Esophagus muscularis mucosa (tissue), 4 donors: ENCODE data around the gene TESMIN. TPM values are rescaled to one million over a fixed set of nuclear protein-coding genes. Genes with fewer than 3 reads are reported as not detected.

Source experiments
- DNase-seq: peaks from one replicate; pipeline ENCODE4 v3.0.0-alpha.2; 2017; ENCODE audit errors: extremely low spot score
- H3K27ac ChIP-seq, 4 donors: fragments of 200-600 bp; sonication (generic); replicated peaks in 1 of 4; 1 replicate in 3 of 4; 2 replicates in 1 of 4; pipeline ENCODE4 v1.5.1; 2016 to 2019; ENCODE audit warnings: mild to moderate bottlenecking in 1 of 4
- H3K27me3 ChIP-seq, 4 donors: fragments of 200-600 bp; sonication (generic); one replicate each; pipeline versions ENCODE4 v1.5.1 to v1.6.0; 2016 to 2019
- H3K36me3 ChIP-seq, 4 donors: fragments of 200-600 bp; sonication (generic); one replicate each; pipeline ENCODE4 v1.5.1; 2016 to 2019
- H3K4me1 ChIP-seq, 4 donors: fragments of 200-600 bp; sonication (generic); one replicate each; pipeline ENCODE4 v1.5.1; 2016 to 2019
- H3K4me3 ChIP-seq, 4 donors: fragments of 200-600 bp; sonication (generic); 1 replicate in 2 of 4; 2 replicates in 2 of 4; pipeline ENCODE4 v1.5.1; 2016 to 2019; ENCODE audit warnings: mild to moderate bottlenecking in 4 of 4, moderate library complexity in 1 of 4
- H3K9me3 ChIP-seq, 4 donors: fragments of 200-600 bp; sonication (generic); 1 replicate in 3 of 4; 2 replicates in 1 of 4; pipeline ENCODE4 v1.5.1; 2016 to 2019
- EP300 ChIP-seq: sonication (generic); formaldehyde crosslinking; IDR thresholded peaks from one replicate; pipeline ENCODE4 v1.6.1; 2017; ENCODE audit warnings: antibody characterized with exemption
- POLR2A ChIP-seq: fragments of 450-650 bp; IDR thresholded peaks from one replicate; pipeline ENCODE4 v1.6.1; 2017; ENCODE audit warnings: antibody characterized with exemption, moderate library complexity, mild to moderate bottlenecking, low read depth
- POLR2AphosphoS5 ChIP-seq, 2 donors: sonication (generic); formaldehyde crosslinking; IDR thresholded peaks; one replicate each; pipeline ENCODE4 v1.6.1; 2017; ENCODE audit warnings: antibody characterized with exemption in 2 of 2
- WGBS: methylation state at CpG from one replicate; pipeline ENCODE4 v1.1.5; 2018; 5-methylcytosine and 5-hydroxymethylcytosine counted together
- intact Hi-C: fragments of 100-400 bp; cut with DNase I; formaldehyde crosslinking; loops from one replicate; pipeline ENCODE4 v1.15.1; 2023
- total RNA-seq, 4 donors: library from RNA; depleted of rRNA; stranded (reverse); fragments of >200 nt; gene quantifications; one replicate each; pipeline versions ENCODE4 v1.1.0 to v1.2.1, GENCODE V29; 2016
- TF ChIP-seq, protein P1 (sequence below), 3 experiments: fragments of 200-600 bp in 2 of 3; fragments of 450-650 bp in 1 of 3; sonication (generic) in 2 of 3; IDR thresholded peaks; one replicate each; pipeline ENCODE4 v1.5.1; 2017 to 2019; ENCODE audit warnings: antibody characterized with exemption in 3 of 3, mild to moderate bottlenecking in 2 of 3, moderate library complexity in 1 of 3

Gene TESMIN
- total RNA-seq, 4 donors from 2014 or later: 0.78 to 2.5 (median 1.4) TPM

DNA sequence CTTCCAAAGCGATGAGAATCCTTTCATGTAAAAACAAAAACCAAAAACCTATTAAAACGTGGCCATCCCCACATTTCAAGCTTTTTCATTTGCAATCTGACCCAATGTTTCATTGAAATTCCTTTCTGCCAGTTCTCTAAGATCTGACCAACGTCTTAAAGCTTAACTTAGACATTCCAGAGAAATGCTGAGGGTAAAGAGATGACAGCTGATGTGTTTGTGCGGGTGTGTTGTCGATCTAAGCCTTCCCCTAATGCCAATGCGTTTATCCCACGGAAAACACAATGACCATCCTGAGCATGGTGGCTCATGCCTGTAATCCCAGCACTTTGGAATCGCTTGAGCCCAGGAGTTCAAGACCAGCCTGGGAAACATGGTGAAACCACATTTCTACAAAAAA, 6.4 kb upstream of the TESMIN start:
- H3K36me3 ChIP-seq: peaks cover 62 to 90% (median 84%) of the 10 kb centered on the region in 4 donors
- WGBS: 80% methylated on average over 8 of the region's 8 CpGs
- H3K4me1 ChIP-seq: no peaks in the 10 kb centered on the region
- no peak for DNase-seq
- TF ChIP-seq, protein P1, sequence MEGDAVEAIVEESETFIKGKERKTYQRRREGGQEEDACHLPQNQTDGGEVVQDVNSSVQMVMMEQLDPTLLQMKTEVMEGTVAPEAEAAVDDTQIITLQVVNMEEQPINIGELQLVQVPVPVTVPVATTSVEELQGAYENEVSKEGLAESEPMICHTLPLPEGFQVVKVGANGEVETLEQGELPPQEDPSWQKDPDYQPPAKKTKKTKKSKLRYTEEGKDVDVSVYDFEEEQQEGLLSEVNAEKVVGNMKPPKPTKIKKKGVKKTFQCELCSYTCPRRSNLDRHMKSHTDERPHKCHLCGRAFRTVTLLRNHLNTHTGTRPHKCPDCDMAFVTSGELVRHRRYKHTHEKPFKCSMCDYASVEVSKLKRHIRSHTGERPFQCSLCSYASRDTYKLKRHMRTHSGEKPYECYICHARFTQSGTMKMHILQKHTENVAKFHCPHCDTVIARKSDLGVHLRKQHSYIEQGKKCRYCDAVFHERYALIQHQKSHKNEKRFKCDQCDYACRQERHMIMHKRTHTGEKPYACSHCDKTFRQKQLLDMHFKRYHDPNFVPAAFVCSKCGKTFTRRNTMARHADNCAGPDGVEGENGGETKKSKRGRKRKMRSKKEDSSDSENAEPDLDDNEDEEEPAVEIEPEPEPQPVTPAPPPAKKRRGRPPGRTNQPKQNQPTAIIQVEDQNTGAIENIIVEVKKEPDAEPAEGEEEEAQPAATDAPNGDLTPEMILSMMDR (IDR thresholded peaks at IDR 0.05): no peak
- TF ChIP-seq POLR2A: no peak
- TF ChIP-seq EP300: no peak
- no peak for TF ChIP-seq POLR2AphosphoS5 (IDR thresholded peaks at IDR 0.05)
- no peak overlapping the region for H3K4me3 ChIP-seq
- intact Hi-C loops: no loop called here
- no peak overlapping the region for H3K27ac ChIP-seq
- no peaks in the 10 kb centered on the region for H3K9me3 ChIP-seq
- H3K27me3 ChIP-seq: no peaks in the 10 kb centered on the region

DNA sequence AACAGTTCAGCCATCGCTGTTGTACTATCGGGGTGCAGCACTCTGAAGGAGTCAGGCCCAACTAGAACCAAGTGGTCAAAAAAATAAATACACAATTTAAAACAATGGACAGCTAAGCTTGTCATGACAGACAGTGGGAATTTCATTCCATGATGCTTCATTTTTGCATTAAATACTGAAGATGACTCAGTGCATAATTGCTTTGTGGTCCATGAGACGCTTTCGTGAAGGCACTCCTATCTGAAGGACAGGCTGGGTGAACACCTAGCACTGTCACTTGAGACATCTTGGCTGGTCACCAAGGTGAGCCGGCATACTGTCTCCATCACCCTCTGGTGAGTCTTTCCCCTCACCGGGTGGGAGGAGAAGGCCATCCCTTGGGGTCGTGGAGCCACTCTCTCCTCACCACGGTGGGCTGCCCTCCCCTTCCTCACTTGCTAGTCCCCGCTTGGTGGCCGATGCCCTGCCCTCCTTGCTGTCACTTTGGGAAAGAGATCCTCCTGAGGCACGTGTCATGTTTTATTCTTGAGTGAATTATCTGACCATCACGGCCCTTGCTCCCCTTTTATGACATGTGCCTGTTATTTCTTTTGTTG, 4.9 kb upstream of the TESMIN start:
- intact Hi-C loops: no loop called here
- peaks cover 48 to 76% (median 70%) of the 10 kb centered on the region in 4 donors for H3K36me3 ChIP-seq

GRCh38 chr11:68753300-68753699, 2.0 kb upstream of the TESMIN start:
- TF ChIP-seq EP300: no peak
- Histone ChIP-seq H3K36me3 (peaks cover 18 to 46% (median 40%) of the 10 kb centered on the region in 4 donors), H3K27me3 (no peaks in the 10 kb centered on the region), H3K9me3 (no peaks in the 10 kb centered on the region), H3K4me1 (peaks cover 17 to 28% (median 23%) of the 10 kb centered on the region in 4 donors), H3K27ac (no peak overlapping the region), H3K4me3 (no peak overlapping the region)
- intact Hi-C loops: no loop called here
- WGBS: 74% methylated on average over 9 of the region's 9 CpGs
- no peak for DNase-seq

More for the DNA sequence above, 4.9 kb upstream of the TESMIN start:
- peak in 1 of 2 donors; percentile 6 for TF ChIP-seq POLR2AphosphoS5 (IDR thresholded peaks at IDR 0.05)
- TF ChIP-seq, protein P1 (IDR thresholded peaks at IDR 0.05): no peak
- H3K4me1 ChIP-seq: peaks cover 7 to 9% (median 8%) of the 10 kb centered on the region in 4 donors
- DNase-seq: no peak
- no peak overlapping the region for H3K4me3 ChIP-seq
- H3K9me3 ChIP-seq: no peaks in the 10 kb centered on the region
- no peaks in the 10 kb centered on the region for H3K27me3 ChIP-seq
- no peak overlapping the region for H3K27ac ChIP-seq
- WGBS: 85% methylated on average over 12 of the region's 12 CpGs

DNA sequence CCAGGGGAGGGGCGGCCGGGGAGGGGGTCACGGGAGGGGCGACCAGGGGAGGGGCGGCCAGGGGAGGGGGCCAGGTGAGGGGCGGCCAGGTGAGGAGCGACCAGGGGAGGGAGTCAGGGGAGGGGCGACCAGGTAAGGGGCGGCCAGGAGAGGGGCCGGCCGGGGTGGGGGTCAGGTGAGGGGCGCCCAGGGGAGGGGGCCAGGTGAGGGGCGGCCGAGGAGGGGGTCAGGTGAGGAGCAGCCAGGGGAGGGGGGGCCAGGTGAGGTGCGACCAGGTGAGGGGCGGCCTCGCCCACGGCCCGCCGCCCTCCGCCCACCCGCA, 355 bp downstream of the TESMIN start:
- no CpG with 5 or more reads among the region's 22 CpGs for WGBS
- Histone ChIP-seq H3K27me3 (no peaks in the 10 kb centered on the region), H3K4me1 (peaks cover 17 to 28% (median 23%) of the 10 kb centered on the region in 4 donors), H3K27ac (no peak overlapping the region), H3K4me3 (peak overlapping the region; percentile 50 to 64 (median 52)), H3K9me3 (no peaks in the 10 kb centered on the region), H3K36me3 (peaks cover 2 to 23% (median 17%) of the 10 kb centered on the region in 4 donors)
- intact Hi-C loops: no loop called here
- TF ChIP-seq POLR2AphosphoS5 (IDR thresholded peaks at IDR 0.05) (no peak), EP300 (no peak), POLR2A (no peak)
- TF ChIP-seq, protein P1 (IDR thresholded peaks at IDR 0.05): no peak
- DNase-seq: no peak

- intact Hi-C loops: no loop called here
- peaks cover 0 to 17% (median 13%) of the 10 kb centered on the region in 4 donors for H3K36me3 ChIP-seq
- 52% methylated on average over 20 of the region's 76 CpGs for WGBS
- TF ChIP-seq, protein P1 (IDR thresholded peaks at IDR 0.05): no peak
- TF ChIP-seq POLR2A (no peak), EP300 (no peak), POLR2AphosphoS5 (IDR thresholded peaks at IDR 0.05) (no peak)
- peak overlapping the region in 3 of 4 donors; percentile 50 to 64 (median 54) for H3K4me3 ChIP-seq
- peaks cover 17 to 28% (median 23%) of the 10 kb centered on the region in 4 donors for H3K4me1 ChIP-seq
- peak overlapping the region in 1 of 4 donors; percentile 12 for H3K27ac ChIP-seq
- H3K27me3 ChIP-seq: no peaks in the 10 kb centered on the region
- DNase-seq: no peak
- H3K9me3 ChIP-seq: no peaks in the 10 kb centered on the region
Observed at GRCh38 chr11:68750195-68751003, 921 bp downstream of the TESMIN start.
